Measurements from ENCODE around the gene TCF15. TPM values are rescaled to one million over a fixed set of nuclear protein-coding genes. Genes with fewer than 3 reads are reported as not detected.

TCF15 gene
- total and polyA plus RNA-seq, 2 of the 8 experiments (the other 6 are each of a cell fraction or from before 2014, with no cell fraction given) = 3.7 to 6.9 TPM

DNA sequence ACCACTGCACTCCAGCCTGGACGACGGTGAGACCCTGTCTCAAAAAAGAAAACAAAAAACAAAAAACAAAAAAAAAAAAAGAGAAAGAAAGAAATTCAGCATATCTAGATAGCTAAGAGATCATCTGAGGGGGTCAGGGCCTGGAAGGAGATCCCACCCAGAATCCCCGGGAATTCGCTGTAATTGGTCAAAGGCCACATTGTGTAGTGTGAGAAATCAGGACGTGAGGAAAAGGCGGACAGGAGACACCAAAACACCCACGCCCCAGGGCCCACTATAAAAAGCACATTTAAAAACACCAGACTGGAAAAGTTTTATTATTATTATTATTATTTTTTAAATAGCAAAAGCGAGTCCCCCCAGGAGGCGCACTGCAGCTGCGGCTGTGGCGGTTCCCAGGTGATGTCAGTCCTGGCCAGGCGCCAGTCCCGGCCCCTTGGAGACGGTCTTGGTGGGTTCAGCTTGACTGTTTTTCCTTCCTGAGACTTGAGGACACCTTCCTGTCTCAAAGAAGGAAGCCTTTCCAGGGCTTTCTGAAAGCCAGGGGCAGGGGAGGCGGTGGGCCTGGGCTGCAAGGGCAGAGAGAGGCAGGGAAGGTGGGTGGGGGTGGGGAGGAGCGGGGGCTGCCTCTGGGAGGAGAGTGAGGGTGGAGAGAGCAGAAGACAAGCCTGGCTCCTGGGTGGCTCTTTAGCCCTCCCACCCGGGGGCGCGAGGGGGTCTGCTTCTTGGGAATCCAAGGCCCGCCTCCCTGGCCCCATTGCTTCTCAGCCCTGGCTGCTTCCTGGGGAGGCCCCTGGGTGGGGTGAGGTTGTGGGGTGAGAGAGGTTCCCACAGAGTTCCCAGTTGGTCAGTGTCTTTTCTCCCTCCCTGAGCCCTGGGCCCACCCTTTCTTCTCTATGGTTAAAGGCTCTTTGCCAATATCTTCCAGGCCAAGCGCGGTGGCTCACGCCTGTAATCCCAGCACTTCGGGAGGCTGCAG lies 14.5 kb downstream of the TCF15 start (continued):
- no peak for TF ChIP-seq KDM4A (IDR thresholded peaks at IDR 0.05; ENCODE audit: low read depth, low read length, severe bottlenecking)
- TF ChIP-seq, protein P1, sequence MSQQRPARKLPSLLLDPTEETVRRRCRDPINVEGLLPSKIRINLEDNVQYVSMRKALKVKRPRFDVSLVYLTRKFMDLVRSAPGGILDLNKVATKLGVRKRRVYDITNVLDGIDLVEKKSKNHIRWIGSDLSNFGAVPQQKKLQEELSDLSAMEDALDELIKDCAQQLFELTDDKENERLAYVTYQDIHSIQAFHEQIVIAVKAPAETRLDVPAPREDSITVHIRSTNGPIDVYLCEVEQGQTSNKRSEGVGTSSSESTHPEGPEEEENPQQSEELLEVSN (IDR thresholded peaks at IDR 0.05) = no peak
- TF ChIP-seq CBX8 (IDR thresholded peaks at IDR 0.05; ENCODE audit: borderline replicate concordance, low read depth, low read length) = no peak
- TF ChIP-seq, protein P2, sequence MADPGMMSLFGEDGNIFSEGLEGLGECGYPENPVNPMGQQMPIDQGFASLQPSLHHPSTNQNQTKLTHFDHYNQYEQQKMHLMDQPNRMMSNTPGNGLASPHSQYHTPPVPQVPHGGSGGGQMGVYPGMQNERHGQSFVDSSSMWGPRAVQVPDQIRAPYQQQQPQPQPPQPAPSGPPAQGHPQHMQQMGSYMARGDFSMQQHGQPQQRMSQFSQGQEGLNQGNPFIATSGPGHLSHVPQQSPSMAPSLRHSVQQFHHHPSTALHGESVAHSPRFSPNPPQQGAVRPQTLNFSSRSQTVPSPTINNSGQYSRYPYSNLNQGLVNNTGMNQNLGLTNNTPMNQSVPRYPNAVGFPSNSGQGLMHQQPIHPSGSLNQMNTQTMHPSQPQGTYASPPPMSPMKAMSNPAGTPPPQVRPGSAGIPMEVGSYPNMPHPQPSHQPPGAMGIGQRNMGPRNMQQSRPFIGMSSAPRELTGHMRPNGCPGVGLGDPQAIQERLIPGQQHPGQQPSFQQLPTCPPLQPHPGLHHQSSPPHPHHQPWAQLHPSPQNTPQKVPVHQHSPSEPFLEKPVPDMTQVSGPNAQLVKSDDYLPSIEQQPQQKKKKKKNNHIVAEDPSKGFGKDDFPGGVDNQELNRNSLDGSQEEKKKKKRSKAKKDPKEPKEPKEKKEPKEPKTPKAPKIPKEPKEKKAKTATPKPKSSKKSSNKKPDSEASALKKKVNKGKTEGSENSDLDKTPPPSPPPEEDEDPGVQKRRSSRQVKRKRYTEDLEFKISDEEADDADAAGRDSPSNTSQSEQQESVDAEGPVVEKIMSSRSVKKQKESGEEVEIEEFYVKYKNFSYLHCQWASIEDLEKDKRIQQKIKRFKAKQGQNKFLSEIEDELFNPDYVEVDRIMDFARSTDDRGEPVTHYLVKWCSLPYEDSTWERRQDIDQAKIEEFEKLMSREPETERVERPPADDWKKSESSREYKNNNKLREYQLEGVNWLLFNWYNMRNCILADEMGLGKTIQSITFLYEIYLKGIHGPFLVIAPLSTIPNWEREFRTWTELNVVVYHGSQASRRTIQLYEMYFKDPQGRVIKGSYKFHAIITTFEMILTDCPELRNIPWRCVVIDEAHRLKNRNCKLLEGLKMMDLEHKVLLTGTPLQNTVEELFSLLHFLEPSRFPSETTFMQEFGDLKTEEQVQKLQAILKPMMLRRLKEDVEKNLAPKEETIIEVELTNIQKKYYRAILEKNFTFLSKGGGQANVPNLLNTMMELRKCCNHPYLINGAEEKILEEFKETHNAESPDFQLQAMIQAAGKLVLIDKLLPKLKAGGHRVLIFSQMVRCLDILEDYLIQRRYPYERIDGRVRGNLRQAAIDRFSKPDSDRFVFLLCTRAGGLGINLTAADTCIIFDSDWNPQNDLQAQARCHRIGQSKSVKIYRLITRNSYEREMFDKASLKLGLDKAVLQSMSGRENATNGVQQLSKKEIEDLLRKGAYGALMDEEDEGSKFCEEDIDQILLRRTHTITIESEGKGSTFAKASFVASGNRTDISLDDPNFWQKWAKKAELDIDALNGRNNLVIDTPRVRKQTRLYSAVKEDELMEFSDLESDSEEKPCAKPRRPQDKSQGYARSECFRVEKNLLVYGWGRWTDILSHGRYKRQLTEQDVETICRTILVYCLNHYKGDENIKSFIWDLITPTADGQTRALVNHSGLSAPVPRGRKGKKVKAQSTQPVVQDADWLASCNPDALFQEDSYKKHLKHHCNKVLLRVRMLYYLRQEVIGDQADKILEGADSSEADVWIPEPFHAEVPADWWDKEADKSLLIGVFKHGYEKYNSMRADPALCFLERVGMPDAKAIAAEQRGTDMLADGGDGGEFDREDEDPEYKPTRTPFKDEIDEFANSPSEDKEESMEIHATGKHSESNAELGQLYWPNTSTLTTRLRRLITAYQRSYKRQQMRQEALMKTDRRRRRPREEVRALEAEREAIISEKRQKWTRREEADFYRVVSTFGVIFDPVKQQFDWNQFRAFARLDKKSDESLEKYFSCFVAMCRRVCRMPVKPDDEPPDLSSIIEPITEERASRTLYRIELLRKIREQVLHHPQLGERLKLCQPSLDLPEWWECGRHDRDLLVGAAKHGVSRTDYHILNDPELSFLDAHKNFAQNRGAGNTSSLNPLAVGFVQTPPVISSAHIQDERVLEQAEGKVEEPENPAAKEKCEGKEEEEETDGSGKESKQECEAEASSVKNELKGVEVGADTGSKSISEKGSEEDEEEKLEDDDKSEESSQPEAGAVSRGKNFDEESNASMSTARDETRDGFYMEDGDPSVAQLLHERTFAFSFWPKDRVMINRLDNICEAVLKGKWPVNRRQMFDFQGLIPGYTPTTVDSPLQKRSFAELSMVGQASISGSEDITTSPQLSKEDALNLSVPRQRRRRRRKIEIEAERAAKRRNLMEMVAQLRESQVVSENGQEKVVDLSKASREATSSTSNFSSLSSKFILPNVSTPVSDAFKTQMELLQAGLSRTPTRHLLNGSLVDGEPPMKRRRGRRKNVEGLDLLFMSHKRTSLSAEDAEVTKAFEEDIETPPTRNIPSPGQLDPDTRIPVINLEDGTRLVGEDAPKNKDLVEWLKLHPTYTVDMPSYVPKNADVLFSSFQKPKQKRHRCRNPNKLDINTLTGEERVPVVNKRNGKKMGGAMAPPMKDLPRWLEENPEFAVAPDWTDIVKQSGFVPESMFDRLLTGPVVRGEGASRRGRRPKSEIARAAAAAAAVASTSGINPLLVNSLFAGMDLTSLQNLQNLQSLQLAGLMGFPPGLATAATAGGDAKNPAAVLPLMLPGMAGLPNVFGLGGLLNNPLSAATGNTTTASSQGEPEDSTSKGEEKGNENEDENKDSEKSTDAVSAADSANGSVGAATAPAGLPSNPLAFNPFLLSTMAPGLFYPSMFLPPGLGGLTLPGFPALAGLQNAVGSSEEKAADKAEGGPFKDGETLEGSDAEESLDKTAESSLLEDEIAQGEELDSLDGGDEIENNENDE (IDR thresholded peaks at IDR 0.05; ENCODE audit: insufficient replicate concordance, low read length) = no peak
- no peak for TF ChIP-seq BRCA1 (IDR thresholded peaks at IDR 0.05; ENCODE audit: low read depth, low read length)
- no peak for TF ChIP-seq RNF2 (IDR thresholded peaks at IDR 0.05; ENCODE audit: borderline replicate concordance, low read depth, low read length, missing control alignments, poor library complexity, severe bottlenecking)
- TF ChIP-seq CHD2 (IDR thresholded peaks at IDR 0.05; ENCODE audit: low read length) = no peak

Measured in H1 (cell line).